H9 (cell line): Measurements from ENCODE around the gene ST8SIA6. TPM values are rescaled to one million over a fixed set of nuclear protein-coding genes. Genes with fewer than 3 reads are reported as not detected.

ENCODE experiments used
- DNase-seq: peaks from one replicate; pipeline ENCODE4 v3.0.0-alpha.2; 2017
- H2AFZ ChIP-seq: one replicate; pipeline ENCODE4 v1.6.1; 2013; ENCODE audit warnings: mild to moderate bottlenecking, low read length, control low read depth, moderate library complexity
- H2AK5ac ChIP-seq: 2 replicates; pipeline ENCODE4 v1.6.1; 2013; ENCODE audit warnings: low read length, control low read depth, mixed read lengths; ENCODE audit not compliant: insufficient read length
- H2BK120ac ChIP-seq: one replicate; pipeline ENCODE4 v1.6.1; 2013; ENCODE audit warnings: low read depth, mild to moderate bottlenecking, low read length, control low read depth, inconsistent platforms; ENCODE audit not compliant: poor library complexity, severe bottlenecking
- H2BK12ac ChIP-seq: 2 replicates; pipeline ENCODE4 v1.6.1; 2013; ENCODE audit warnings: low read length, control low read depth, mixed read lengths, low read depth; ENCODE audit not compliant: insufficient read length
- H2BK15ac ChIP-seq: 2 replicates; pipeline ENCODE4 v1.6.1; 2013; ENCODE audit warnings: low read depth, low read length, control low read depth
- H2BK20ac ChIP-seq: one replicate; pipeline ENCODE4 v1.6.1; 2013; ENCODE audit warnings: low read depth, mild to moderate bottlenecking, low read length, control low read depth, inconsistent platforms; ENCODE audit not compliant: poor library complexity, severe bottlenecking
- H2BK5ac ChIP-seq: 2 replicates; pipeline ENCODE4 v1.6.1; 2013; ENCODE audit warnings: low read length, control low read depth, mixed read lengths; ENCODE audit not compliant: insufficient read length
- H3K14ac ChIP-seq: 2 replicates; pipeline ENCODE4 v1.6.1; 2013; ENCODE audit warnings: low read length, control low read depth; ENCODE audit not compliant: insufficient read depth
- H3K18ac ChIP-seq: 2 replicates; pipeline ENCODE4 v1.6.1; 2013; ENCODE audit warnings: low read depth, mild to moderate bottlenecking, mixed read lengths, low read length, control low read depth; ENCODE audit not compliant: insufficient read length
- H3K23ac ChIP-seq: 2 replicates; pipeline ENCODE4 v1.6.1; 2013; ENCODE audit warnings: low read length, control low read depth, mixed read lengths, low read depth; ENCODE audit not compliant: insufficient read length
- H3K23me2 ChIP-seq: 2 replicates; pipeline ENCODE4 v1.6.1; 2013; ENCODE audit warnings: low read depth, mild to moderate bottlenecking, mixed read lengths, low read length, control low read depth; ENCODE audit not compliant: insufficient read length, poor library complexity, severe bottlenecking
- H3K27ac ChIP-seq: 2 replicates; pipeline ENCODE4 v1.5.1; 2013; ENCODE audit warnings: low read length, control low read depth, mixed read lengths, low read depth; ENCODE audit not compliant: insufficient read length
- H3K27me3 ChIP-seq: 2 replicates; pipeline ENCODE4 v1.6.1; 2013; ENCODE audit warnings: low read length, control low read depth, inconsistent platforms; ENCODE audit not compliant: insufficient read depth
- H3K4ac ChIP-seq: 2 replicates; pipeline ENCODE4 v1.6.1; 2013; ENCODE audit warnings: low read depth, mild to moderate bottlenecking, control low read depth, inconsistent platforms, low read length, moderate library complexity
- H3K4me1 ChIP-seq: 2 replicates; pipeline ENCODE4 v1.6.1; 2013; ENCODE audit warnings: low read length, control low read depth, inconsistent platforms; ENCODE audit not compliant: insufficient read depth
- H3K4me2 ChIP-seq: 2 replicates; pipeline ENCODE4 v1.6.1; 2013; ENCODE audit warnings: low read length, control low read depth, mixed read lengths; ENCODE audit not compliant: insufficient read length, insufficient read depth
- H3K56ac ChIP-seq: 2 replicates; pipeline ENCODE4 v1.6.1; 2013; ENCODE audit warnings: low read depth, mild to moderate bottlenecking, mixed read lengths, low read length, control low read depth; ENCODE audit not compliant: insufficient read length
- H3K79me1 ChIP-seq: 2 replicates; pipeline ENCODE4 v1.6.1; 2013; ENCODE audit warnings: low read depth, mild to moderate bottlenecking, moderate library complexity, low read length, control low read depth, inconsistent platforms; ENCODE audit not compliant: insufficient read depth, poor library complexity, severe bottlenecking
- H3K79me2 ChIP-seq: 2 replicates; pipeline ENCODE4 v1.6.1; 2013; ENCODE audit warnings: low read length, control low read depth, inconsistent platforms; ENCODE audit not compliant: insufficient read depth
- H3K9ac ChIP-seq: 2 replicates; pipeline ENCODE4 v1.6.1; 2013; ENCODE audit warnings: low read length, control low read depth, mixed read lengths; ENCODE audit not compliant: insufficient read length; ENCODE audit errors: extremely low read depth
- H3K9me3 ChIP-seq: one replicate; pipeline ENCODE4 v1.6.1; 2013; ENCODE audit warnings: low read depth, low read length, inconsistent platforms; ENCODE audit not compliant: control insufficient read depth
- H3T11ph ChIP-seq: one replicate; pipeline ENCODE4 v1.6.1; 2013; ENCODE audit warnings: mild to moderate bottlenecking, low read length, control low read depth, inconsistent platforms
- H4K20me1 ChIP-seq: one replicate; pipeline ENCODE4 v1.6.1; 2013; ENCODE audit not compliant: control insufficient read depth, insufficient read length, insufficient read depth
- H4K5ac ChIP-seq: 2 replicates; pipeline ENCODE4 v1.6.1; 2013; ENCODE audit warnings: low read depth, mild to moderate bottlenecking, mixed read lengths, low read length, control low read depth; ENCODE audit not compliant: insufficient read length
- H4K8ac ChIP-seq: replicated peaks from 2 replicates; pipeline ENCODE4 v1.6.1; 2013; ENCODE audit warnings: low read length, control low read depth, mixed read lengths, low read depth; ENCODE audit not compliant: insufficient read length
- H4K91ac ChIP-seq: 2 replicates; pipeline ENCODE4 v1.6.1; 2013; ENCODE audit warnings: low read depth, mild to moderate bottlenecking, moderate library complexity, mixed read lengths, low read length, control low read depth; ENCODE audit not compliant: insufficient read length
- H3K27ac Mint-ChIP-seq, 3 experiments: 2 replicates in 2 of 3; 3 replicates in 1 of 3; pipeline ENCODE4 v1.8.0; 2020 to 2021; ENCODE audit warnings: mixed read lengths in 3 of 3, mild to moderate bottlenecking in 1 of 3, moderate library complexity in 1 of 3
- H3K27me3 Mint-ChIP-seq: 2 replicates; pipeline ENCODE4 v1.8.0; 2021; ENCODE audit warnings: low read depth, mild to moderate bottlenecking, moderate library complexity, mixed read lengths
- H3K36me3 Mint-ChIP-seq, 3 experiments: 2 replicates in 2 of 3; 3 replicates in 1 of 3; pipeline ENCODE4 v1.8.0; 2020 to 2021; ENCODE audit warnings: low read depth in 3 of 3, mixed read lengths in 3 of 3; ENCODE audit not compliant: insufficient read depth in 1 of 3
- H3K4me1 Mint-ChIP-seq, 2 experiments: 2 replicates each; pipeline ENCODE4 v1.8.0; 2020; ENCODE audit warnings: mixed read lengths in 2 of 2
- H3K4me3 Mint-ChIP-seq, 2 experiments: 2 replicates in 1 of 2; 3 replicates in 1 of 2; pipeline ENCODE4 v1.8.0; 2020 to 2021; ENCODE audit warnings: mild to moderate bottlenecking in 2 of 2, mixed read lengths in 2 of 2, moderate library complexity in 1 of 2
- H3K9me3 Mint-ChIP-seq, 2 experiments: 2 replicates in 1 of 2; 3 replicates in 1 of 2; pipeline ENCODE4 v1.8.0; 2020; ENCODE audit warnings: mild to moderate bottlenecking in 2 of 2, mixed read lengths in 2 of 2, moderate library complexity in 1 of 2
- WGBS: extraction: QIAGEN DNeasy Blood & Tissue Kit; methylation state at CpG from one replicate; pipeline ENCODE4 v1.1.7; 2013; ENCODE audit warnings: missing lambda C conversion rate, low lambda C conversion rate, mixed read lengths; ENCODE audit not compliant: insufficient read length; ENCODE audit errors: extremely low coverage; 5-methylcytosine and 5-hydroxymethylcytosine counted together
- total RNA-seq: library from RNA; stranded (reverse); gene quantifications from 2 replicates; pipeline ENCODE4 v1.2.1, GENCODE V29; 2021
- TF ChIP-seq, protein P1 (sequence below): fragments of 200-600 bp; sonication (generic); conservative IDR thresholded peaks from 3 replicates; pipeline ENCODE4 v1.8.0; 2021; ENCODE audit warnings: antibody characterized with exemption, mild to moderate bottlenecking

Gene ST8SIA6
- total RNA-seq, 1 experiment from 2014 or later = 0.37 TPM

DNA sequence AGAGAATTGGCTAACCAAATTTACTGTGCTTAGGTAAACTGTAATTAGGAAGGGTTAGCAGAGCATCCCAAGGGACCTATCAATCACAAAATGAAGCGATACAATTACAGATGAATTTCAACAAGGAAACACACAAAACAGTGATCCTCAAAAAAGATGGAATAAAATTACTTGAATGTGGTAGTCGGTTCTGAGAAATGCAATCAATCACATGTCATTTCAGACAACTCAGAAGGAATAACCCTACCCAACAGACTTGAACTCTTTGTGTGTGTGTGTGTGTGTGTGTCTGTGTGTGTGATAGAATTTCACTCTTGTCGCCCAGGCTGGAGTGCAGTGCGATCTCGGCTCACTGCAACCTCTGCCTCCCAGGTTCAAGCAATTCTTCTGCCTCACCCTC is 43.5 kb downstream of the ST8SIA6 start:
- H3K36me3 Mint-ChIP-seq = no peaks in the 10 kb centered on the region
- H3K9me3 ChIP-seq = no peaks in the 10 kb centered on the region
- H3K4me1 Mint-ChIP-seq = peaks cover 15 to 16% of the 10 kb centered on the region in 2 experiments
- no peak overlapping the region for H3T11ph ChIP-seq
- H3K23ac ChIP-seq = no peak overlapping the region
- H2BK5ac ChIP-seq = no peak overlapping the region
- H4K91ac ChIP-seq = no peak overlapping the region
- no peak overlapping the region for H3K4me3 Mint-ChIP-seq
- no peak overlapping the region for H3K56ac ChIP-seq
- no peak overlapping the region for H3K27ac ChIP-seq
- no peak for DNase-seq
- H3K9ac ChIP-seq = no peak overlapping the region
- no peak overlapping the region for H3K4me2 ChIP-seq
- H3K27me3 Mint-ChIP-seq = no peaks in the 10 kb centered on the region
- H2BK20ac ChIP-seq = no peak overlapping the region
- TF ChIP-seq, protein P1, sequence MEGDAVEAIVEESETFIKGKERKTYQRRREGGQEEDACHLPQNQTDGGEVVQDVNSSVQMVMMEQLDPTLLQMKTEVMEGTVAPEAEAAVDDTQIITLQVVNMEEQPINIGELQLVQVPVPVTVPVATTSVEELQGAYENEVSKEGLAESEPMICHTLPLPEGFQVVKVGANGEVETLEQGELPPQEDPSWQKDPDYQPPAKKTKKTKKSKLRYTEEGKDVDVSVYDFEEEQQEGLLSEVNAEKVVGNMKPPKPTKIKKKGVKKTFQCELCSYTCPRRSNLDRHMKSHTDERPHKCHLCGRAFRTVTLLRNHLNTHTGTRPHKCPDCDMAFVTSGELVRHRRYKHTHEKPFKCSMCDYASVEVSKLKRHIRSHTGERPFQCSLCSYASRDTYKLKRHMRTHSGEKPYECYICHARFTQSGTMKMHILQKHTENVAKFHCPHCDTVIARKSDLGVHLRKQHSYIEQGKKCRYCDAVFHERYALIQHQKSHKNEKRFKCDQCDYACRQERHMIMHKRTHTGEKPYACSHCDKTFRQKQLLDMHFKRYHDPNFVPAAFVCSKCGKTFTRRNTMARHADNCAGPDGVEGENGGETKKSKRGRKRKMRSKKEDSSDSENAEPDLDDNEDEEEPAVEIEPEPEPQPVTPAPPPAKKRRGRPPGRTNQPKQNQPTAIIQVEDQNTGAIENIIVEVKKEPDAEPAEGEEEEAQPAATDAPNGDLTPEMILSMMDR = no peak
- no peaks in the 10 kb centered on the region for H3K23me2 ChIP-seq
- H3K27ac Mint-ChIP-seq = no peak overlapping the region
- no peaks in the 10 kb centered on the region for H3K27me3 ChIP-seq
- H3K14ac ChIP-seq = no peak overlapping the region
- no peak overlapping the region for H3K18ac ChIP-seq
- no peak overlapping the region for H2AK5ac ChIP-seq
- no peak overlapping the region for H2BK120ac ChIP-seq
- no peaks in the 10 kb centered on the region for H3K79me1 ChIP-seq
- no peak overlapping the region for H2BK15ac ChIP-seq
- H3K9me3 Mint-ChIP-seq = 0 out of 5 replicates have a peak, but pooled peaks cover 0 to 2% of the 10 kb centered on the region in 2 experiments
- no peak overlapping the region for H3K4ac ChIP-seq
- no peak overlapping the region for H4K5ac ChIP-seq
- no peaks in the 10 kb centered on the region for H3K79me2 ChIP-seq
- no peak overlapping the region for H4K8ac ChIP-seq
- peaks cover 6% of the 10 kb centered on the region; the same call in 1 of the 2 replicates for H3K4me1 ChIP-seq
- H2BK12ac ChIP-seq = no peak overlapping the region
- WGBS = no CpG with 5 or more reads among the region's 5 CpGs
- H4K20me1 ChIP-seq = no peaks in the 10 kb centered on the region
- no peak overlapping the region for H2AFZ ChIP-seq
